ENCODE results near the gene GPR17.

GPR17 gene

GRCh38 chr2:127672341-127673224 lies 26.6 kb downstream of the GPR17 start:
- no peak for FAIRE-seq
- no peak for DNase-seq (ENCODE audit: insufficient read length)

DNA sequence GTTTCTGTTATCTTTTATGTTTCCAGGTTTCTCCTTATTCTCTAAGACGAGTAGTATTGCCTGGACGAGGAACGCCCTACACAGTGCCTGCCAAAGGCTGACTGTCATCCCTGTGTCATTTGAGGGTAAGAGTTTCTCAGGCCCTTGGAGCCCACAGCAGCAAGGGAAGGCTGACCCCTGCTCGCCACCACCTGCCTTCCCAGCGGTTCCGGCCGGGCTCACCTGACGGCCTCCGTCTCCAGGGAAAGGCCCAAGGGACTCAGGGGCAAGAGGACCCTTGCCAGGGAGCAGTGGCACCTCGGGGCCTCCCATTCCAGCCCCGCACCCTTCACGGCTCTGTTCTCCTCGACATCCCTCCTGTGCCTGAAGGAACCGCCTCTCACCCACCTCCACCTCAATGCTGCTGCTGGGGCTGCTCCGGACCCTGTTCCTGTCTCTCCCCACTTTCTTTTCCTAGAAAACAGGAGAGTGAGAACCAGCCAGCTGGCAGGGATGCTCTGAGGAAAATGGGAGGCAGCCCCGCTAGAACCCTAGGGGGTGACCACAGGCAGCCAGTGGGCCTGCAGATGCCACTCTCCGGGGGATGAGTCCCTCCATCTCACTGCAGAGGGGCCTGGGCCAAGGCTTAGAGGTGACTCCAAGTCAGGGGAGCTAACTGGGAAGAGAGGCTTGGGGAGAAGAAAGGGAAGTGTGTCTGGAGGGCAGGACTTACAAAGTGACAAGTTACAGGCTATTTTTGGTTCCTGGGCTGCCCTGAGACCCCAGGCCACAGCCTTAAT lies 27.5 kb downstream of the GPR17 start:
- TF ChIP-seq TAF1 (IDR thresholded peaks at IDR 0.05; ENCODE audit: borderline replicate concordance, low read depth, low read length) (no peak), POLR2AphosphoS5 (IDR thresholded peaks at IDR 0.05; ENCODE audit: low read depth, low read length) (no peak), POLR2A (IDR thresholded peaks at IDR 0.05; ENCODE audit: low read depth, low read length) (no peak)
- FAIRE-seq (no peak), DNase-seq (ENCODE audit: insufficient read length) (no peak)

More at GRCh38 chr2:127672341-127673224, 26.6 kb downstream of the GPR17 start:
- TF ChIP-seq POLR2AphosphoS5 (IDR thresholded peaks at IDR 0.05; ENCODE audit: low read depth, low read length) (no peak), TAF1 (IDR thresholded peaks at IDR 0.05; ENCODE audit: borderline replicate concordance, low read depth, low read length) (no peak), POLR2A (IDR thresholded peaks at IDR 0.05; ENCODE audit: low read depth, low read length) (no peak)

- TF ChIP-seq POLR2A (IDR thresholded peaks at IDR 0.05; ENCODE audit: low read depth, low read length) (no peak), POLR2AphosphoS5 (IDR thresholded peaks at IDR 0.05; ENCODE audit: low read depth, low read length) (no peak), TAF1 (IDR thresholded peaks at IDR 0.05; ENCODE audit: borderline replicate concordance, low read depth, low read length) (no peak)
- peak; percentile 56 for DNase-seq (ENCODE audit: insufficient read length)
- no peak for FAIRE-seq
Observed at GRCh38 chr2:127674241-127675209, 28.6 kb downstream of the GPR17 start.

DNA sequence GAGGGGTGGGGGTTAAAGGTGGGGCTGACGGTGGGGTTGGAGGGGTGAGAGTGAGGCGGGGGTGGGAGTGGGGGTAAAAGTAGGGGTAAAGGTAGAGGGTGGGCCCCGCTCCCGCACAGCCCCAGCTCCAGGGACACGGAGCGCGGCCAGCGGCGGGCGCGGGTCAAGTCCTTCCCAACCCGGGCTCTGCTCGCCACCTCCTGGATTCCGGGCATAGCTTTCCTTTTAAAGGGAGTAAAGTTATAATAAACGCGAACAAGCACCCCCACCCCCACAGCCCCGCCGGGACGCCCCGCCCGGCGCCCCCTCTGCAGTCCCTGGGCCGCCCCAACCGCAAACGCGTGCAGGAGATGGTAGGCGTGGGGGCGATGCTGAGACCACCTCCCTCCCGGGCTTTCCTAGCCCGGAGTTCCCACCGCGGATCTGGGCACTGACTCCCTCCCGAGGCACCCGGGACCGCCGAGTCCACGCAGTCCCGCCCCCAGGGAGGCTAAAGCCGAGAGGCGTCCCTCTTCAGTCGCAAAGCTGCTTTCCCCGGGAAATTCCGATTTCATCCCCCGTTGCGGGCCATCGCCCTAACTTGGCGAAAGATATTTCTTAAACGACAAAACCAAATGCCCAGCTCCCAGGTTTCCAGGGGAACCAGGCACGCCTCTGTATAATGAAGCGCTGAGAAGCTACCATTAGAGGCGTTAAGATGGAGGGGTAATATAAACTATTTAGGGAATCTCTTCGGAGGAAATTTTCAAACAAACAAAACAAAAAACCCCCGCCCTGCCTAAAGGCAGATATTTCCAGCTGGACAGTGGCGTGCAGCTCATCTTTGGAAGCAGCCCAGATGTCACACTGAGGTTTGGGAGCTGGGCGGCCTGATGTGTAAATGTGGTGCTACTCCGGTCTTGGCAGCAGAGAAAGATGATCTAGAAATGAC lies 29.6 kb downstream of the GPR17 start, which contains the start of gene LIMS2:
TSS of gene LIMS2 (minus strand) at position 200 of the 931 bp plus-strand sequence. CDS start 506 bp downstream, outside the sequence.
- TF ChIP-seq POLR2AphosphoS5 (IDR thresholded peaks at IDR 0.05; ENCODE audit: low read depth, low read length) (no peak), TAF1 (IDR thresholded peaks at IDR 0.05; ENCODE audit: borderline replicate concordance, low read depth, low read length) (no peak), POLR2A (IDR thresholded peaks at IDR 0.05; ENCODE audit: low read depth, low read length) (no peak)
- FAIRE-seq (no peak), DNase-seq (ENCODE audit: insufficient read length) (no peak)

- no peak for DNase-seq (ENCODE audit: insufficient read length)
- FAIRE-seq, result no peak
- TF ChIP-seq POLR2A (IDR thresholded peaks at IDR 0.05; ENCODE audit: low read depth, low read length), result no peak
- TF ChIP-seq TAF1 (IDR thresholded peaks at IDR 0.05; ENCODE audit: borderline replicate concordance, low read depth, low read length), result no peak
- no peak for TF ChIP-seq POLR2AphosphoS5 (IDR thresholded peaks at IDR 0.05; ENCODE audit: low read depth, low read length)
Observed at GRCh38 chr2:127676906-127677305, 31.0 kb downstream of the GPR17 start.

GRCh38 chr2:127678531-127678930 lies 32.6 kb downstream of the GPR17 start:
- TF ChIP-seq POLR2AphosphoS5 (IDR thresholded peaks at IDR 0.05; ENCODE audit: low read depth, low read length), result no peak
- no peak for TF ChIP-seq TAF1 (IDR thresholded peaks at IDR 0.05; ENCODE audit: borderline replicate concordance, low read depth, low read length)
- no peak for TF ChIP-seq POLR2A (IDR thresholded peaks at IDR 0.05; ENCODE audit: low read depth, low read length)
- DNase-seq (ENCODE audit: insufficient read length) (no peak), FAIRE-seq (no peak)

- FAIRE-seq (no peak), DNase-seq (ENCODE audit: insufficient read length) (no peak)
- no peak for TF ChIP-seq TAF1 (IDR thresholded peaks at IDR 0.05; ENCODE audit: borderline replicate concordance, low read depth, low read length)
- TF ChIP-seq POLR2A (IDR thresholded peaks at IDR 0.05; ENCODE audit: low read depth, low read length), result no peak
- TF ChIP-seq POLR2AphosphoS5 (IDR thresholded peaks at IDR 0.05; ENCODE audit: low read depth, low read length), result no peak
Observed at GRCh38 chr2:127678991-127679390, 33.0 kb downstream of the GPR17 start.

DNA sequence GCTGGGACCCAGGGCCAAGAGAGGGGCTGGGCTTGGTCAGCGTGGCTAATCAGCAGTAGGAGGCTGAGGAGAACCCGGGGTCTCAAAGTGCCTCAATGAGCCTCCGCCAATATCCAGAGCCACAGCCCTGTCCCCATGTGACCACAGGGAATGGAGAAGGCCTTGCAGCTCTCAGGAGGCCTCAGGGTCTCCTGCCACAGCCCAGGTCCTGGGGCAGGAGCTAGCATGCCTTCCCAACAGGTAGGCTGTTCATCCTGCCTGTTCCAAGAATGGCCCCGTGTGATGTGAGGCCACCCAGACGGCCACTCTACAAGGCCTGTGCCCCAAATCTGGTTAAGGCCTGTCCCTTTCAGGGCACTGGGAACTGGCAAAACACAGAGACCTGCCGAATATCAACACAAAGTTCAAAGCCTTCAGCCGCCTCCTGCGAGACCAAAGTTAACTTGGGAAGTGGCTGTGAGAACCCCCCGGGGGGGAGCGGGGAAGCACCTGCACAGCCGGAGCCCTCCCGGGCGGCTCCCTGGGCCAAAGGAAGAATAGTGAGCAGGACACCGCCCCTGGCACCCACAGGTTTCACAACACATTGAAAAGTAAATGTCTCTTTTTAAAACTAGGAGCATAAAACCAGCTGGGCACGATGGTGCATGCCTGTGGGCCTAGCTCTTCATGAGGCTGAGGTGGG lies 33.9 kb downstream of the GPR17 start:
- no peak for FAIRE-seq
- TF ChIP-seq POLR2A (IDR thresholded peaks at IDR 0.05; ENCODE audit: low read depth, low read length), result no peak
- DNase-seq (ENCODE audit: insufficient read length), result no peak

GRCh38 chr2:127680706-127681287 lies 34.8 kb downstream of the GPR17 start:
- no peak for FAIRE-seq
- TF ChIP-seq TAF1 (IDR thresholded peaks at IDR 0.05; ENCODE audit: borderline replicate concordance, low read depth, low read length), result no peak
- TF ChIP-seq POLR2A (IDR thresholded peaks at IDR 0.05; ENCODE audit: low read depth, low read length), result no peak
- no peak for TF ChIP-seq POLR2AphosphoS5 (IDR thresholded peaks at IDR 0.05; ENCODE audit: low read depth, low read length)

More at GRCh38 chr2:127680706-127681287, 34.8 kb downstream of the GPR17 start:
- no peak for DNase-seq (ENCODE audit: insufficient read length)
